Mucosa of stomach (tissue), 1 donor: Measurements from ENCODE around the gene TPM1.

ENCODE experiments used
- H3K27me3 ChIP-seq: one replicate; pipeline ENCODE4 v1.7.0; 2013; ENCODE audit warnings: mild to moderate bottlenecking, low read length; ENCODE audit not compliant: control insufficient read depth, insufficient read depth
- H3K36me3 ChIP-seq: one replicate; pipeline ENCODE4 v1.7.0; 2013; ENCODE audit warnings: low read length; ENCODE audit not compliant: control insufficient read depth, insufficient read depth
- H3K4me1 ChIP-seq: one replicate; pipeline ENCODE4 v1.7.0; 2013; ENCODE audit warnings: mild to moderate bottlenecking, low read length; ENCODE audit not compliant: control insufficient read depth, insufficient read depth
- H3K4me3 ChIP-seq: one replicate; pipeline ENCODE4 v1.7.0; 2013; ENCODE audit warnings: low read length
- H3K9ac ChIP-seq: one replicate; pipeline ENCODE4 v1.7.0; 2013; ENCODE audit warnings: mild to moderate bottlenecking, low read length, moderate library complexity
- H3K9me3 ChIP-seq: one replicate; pipeline ENCODE4 v1.7.0; 2013; ENCODE audit warnings: mild to moderate bottlenecking, low read length, moderate library complexity; ENCODE audit not compliant: control insufficient read depth
- donor health status: Pancreatic carcinoma.

The TPM1 gene

GRCh38 chr15:63045465-63045840 is 2.9 kb downstream of the TPM1 start:
- Histone ChIP-seq H3K27me3 (peaks cover 44% of the 10 kb centered on the region), H3K9me3 (no peaks in the 10 kb centered on the region), H3K9ac (peak overlapping the region; percentile 20), H3K4me3 (no peak overlapping the region), H3K36me3 (no peaks in the 10 kb centered on the region), H3K4me1 (peaks cover 32% of the 10 kb centered on the region)

GRCh38 chr15:63045879-63046278 is 3.3 kb downstream of the TPM1 start:
- Histone ChIP-seq H3K4me3 (no peak overlapping the region), H3K9ac (peak overlapping the region; percentile 20), H3K27me3 (peaks cover 41% of the 10 kb centered on the region), H3K4me1 (peaks cover 36% of the 10 kb centered on the region), H3K36me3 (no peaks in the 10 kb centered on the region), H3K9me3 (no peaks in the 10 kb centered on the region)

GRCh38 chr15:63046917-63047760 is 4.6 kb downstream of the TPM1 start:
- H3K36me3 ChIP-seq = no peaks in the 10 kb centered on the region
- peaks cover 30% of the 10 kb centered on the region for H3K27me3 ChIP-seq
- H3K4me1 ChIP-seq = peaks cover 48% of the 10 kb centered on the region
- peak overlapping the region; percentile 31 for H3K4me3 ChIP-seq
- H3K9me3 ChIP-seq = no peaks in the 10 kb centered on the region
- H3K9ac ChIP-seq = peak overlapping the region; percentile 97

GRCh38 chr15:63047792-63048114 is 5.2 kb downstream of the TPM1 start:
- Histone ChIP-seq H3K4me1 (peaks cover 54% of the 10 kb centered on the region), H3K27me3 (peaks cover 30% of the 10 kb centered on the region), H3K9me3 (no peaks in the 10 kb centered on the region), H3K4me3 (peak overlapping the region; percentile 31), H3K9ac (peak overlapping the region; percentile 97), H3K36me3 (no peaks in the 10 kb centered on the region)

- peaks cover 55% of the 10 kb centered on the region for H3K4me1 ChIP-seq
- H3K27me3 ChIP-seq = peaks cover 26% of the 10 kb centered on the region
- no peaks in the 10 kb centered on the region for H3K9me3 ChIP-seq
- H3K36me3 ChIP-seq = no peaks in the 10 kb centered on the region
- H3K4me3 ChIP-seq = peak overlapping the region; percentile 71
- peak overlapping the region; percentile 97 for H3K9ac ChIP-seq
Observed at GRCh38 chr15:63048115-63048775, 5.7 kb downstream of the TPM1 start.

- H3K4me1 ChIP-seq = peaks cover 55% of the 10 kb centered on the region
- H3K9me3 ChIP-seq = no peaks in the 10 kb centered on the region
- peaks cover 2% of the 10 kb centered on the region for H3K36me3 ChIP-seq
- peak overlapping the region; percentile 97 for H3K9ac ChIP-seq
- H3K4me3 ChIP-seq = peak overlapping the region; percentile 71
- peaks cover 18% of the 10 kb centered on the region for H3K27me3 ChIP-seq
Observed at GRCh38 chr15:63048776-63049665, 6.5 kb downstream of the TPM1 start.

GRCh38 chr15:63049783-63050371 is 7.3 kb downstream of the TPM1 start:
- H3K9ac ChIP-seq = peak overlapping the region; percentile 97

GRCh38 chr15:63050731-63051155 is 8.2 kb downstream of the TPM1 start:
- peaks cover 4% of the 10 kb centered on the region for H3K36me3 ChIP-seq
- peaks cover 68% of the 10 kb centered on the region for H3K4me1 ChIP-seq
- peak overlapping the region; percentile 97 for H3K9ac ChIP-seq
- H3K4me3 ChIP-seq = peak overlapping the region; percentile 29
- H3K9me3 ChIP-seq = no peaks in the 10 kb centered on the region
- peaks cover under 1% of the 10 kb centered on the region for H3K27me3 ChIP-seq

More at GRCh38 chr15:63049783-63050371, 7.3 kb downstream of the TPM1 start:
- H3K4me3 ChIP-seq = peak overlapping the region; percentile 71
- H3K4me1 ChIP-seq = peaks cover 61% of the 10 kb centered on the region
- peaks cover 9% of the 10 kb centered on the region for H3K27me3 ChIP-seq
- H3K36me3 ChIP-seq = peaks cover 4% of the 10 kb centered on the region
- H3K9me3 ChIP-seq = no peaks in the 10 kb centered on the region

GRCh38 chr15:63051156-63052066 is 8.9 kb downstream of the TPM1 start:
- Histone ChIP-seq H3K36me3 (peaks cover 4% of the 10 kb centered on the region), H3K27me3 (no peaks in the 10 kb centered on the region), H3K9me3 (no peaks in the 10 kb centered on the region), H3K9ac (peak overlapping the region; percentile 97), H3K4me3 (peak overlapping the region; percentile 29), H3K4me1 (peaks cover 71% of the 10 kb centered on the region)

GRCh38 chr15:63052077-63052841 is 9.7 kb downstream of the TPM1 start:
- Histone ChIP-seq H3K9me3 (no peaks in the 10 kb centered on the region), H3K4me1 (peaks cover 68% of the 10 kb centered on the region), H3K9ac (peak overlapping the region; percentile 97), H3K36me3 (peaks cover 4% of the 10 kb centered on the region), H3K27me3 (no peaks in the 10 kb centered on the region), H3K4me3 (no peak overlapping the region)
